H1 (cell line): ENCODE results near the gene TAOK1. TPM values are rescaled to one million over a fixed set of nuclear protein-coding genes. Genes with fewer than 3 reads are reported as not detected.

Experiments used
- CHD2 ChIP-seq: IDR thresholded peaks from 2 replicates; pipeline ENCODE4 v1.6.1; 2012; ENCODE audit warnings: low read length, improper control_type of control experiment
- CHD7 ChIP-seq: fragments of 300-600 bp; sonication (generic); IDR thresholded peaks from 2 replicates; pipeline ENCODE4 v1.7.1; 2012; ENCODE audit warnings: low read length, moderate library complexity, mild to moderate bottlenecking, inconsistent platforms; ENCODE audit not compliant: insufficient replicate concordance
- JUND ChIP-seq: IDR thresholded peaks from 2 replicates; pipeline ENCODE4 v1.6.1; 2011; ENCODE audit warnings: mild to moderate bottlenecking, improper control_type of control experiment, low read length
- KDM4A ChIP-seq: IDR thresholded peaks from one replicate; pipeline ENCODE4 v1.7.1; 2012; ENCODE audit warnings: low read depth, mild to moderate bottlenecking, moderate library complexity, low read length, inconsistent platforms; ENCODE audit not compliant: severe bottlenecking
- NANOG ChIP-seq: IDR thresholded peaks from 2 replicates; pipeline ENCODE4 v1.6.1; 2011; ENCODE audit warnings: low read length, low read depth, mild to moderate bottlenecking, inconsistent platforms; ENCODE audit not compliant: insufficient read depth, poor library complexity, severe bottlenecking
- SIRT6 ChIP-seq: IDR thresholded peaks from one replicate; pipeline ENCODE4 v1.7.1; 2012; ENCODE audit warnings: low read length, inconsistent platforms
- SP2 ChIP-seq: IDR thresholded peaks from 2 replicates; pipeline ENCODE4 v1.6.1; 2012; ENCODE audit warnings: mild to moderate bottlenecking, low read length, inconsistent platforms
- SRF ChIP-seq: IDR thresholded peaks from 2 replicates; pipeline ENCODE4 v1.6.1; 2011; ENCODE audit warnings: mild to moderate bottlenecking, low read depth, low read length, moderate library complexity
- TAF1 ChIP-seq: IDR thresholded peaks from 2 replicates; pipeline ENCODE4 v1.6.1; 2011; ENCODE audit warnings: mild to moderate bottlenecking, low read depth, low read length
- TBP ChIP-seq: IDR thresholded peaks from 2 replicates; pipeline ENCODE4 v1.6.1; 2011; ENCODE audit warnings: low read depth, low read length, improper control_type of control experiment
- polyA plus RNA-seq, 7 experiments: library from polyadenylated mRNA; depleted of rRNA in 3 of 7; stranded (reverse) in 5 of 7; unstranded in 2 of 7; fragments of >200 nt in 5 of 7; fragments of 200-250 nt in 2 of 7; gene quantifications; 1 replicate in 5 of 7; 2 replicates in 1 of 7; 4 replicates in 1 of 7; pipeline versions ENCODE4 v1.2.1 to v1.2.3, GENCODE V29; 2011 to 2013; ENCODE audit warnings: missing spikeins in 2 of 7, mixed read lengths in 2 of 7
- total RNA-seq: library from RNA; stranded (reverse); fragmentation: NEBNext Ultra II Directional; extraction: Animal tissue kit (Norgen Biotek cat#: 25700); gene quantifications from 2 replicates; pipeline ENCODE4 v1.2.1, GENCODE V29; 2021
- TF ChIP-seq, protein P1 (sequence below): IDR thresholded peaks from 2 replicates; pipeline ENCODE4 v1.6.1; 2012; ENCODE audit warnings: low read length, inconsistent platforms

Gene TAOK1
- total and polyA plus RNA-seq, 2 of the 8 experiments (the other 6 are each of a cell fraction or from before 2014, with no cell fraction given), result 12.2 to 90.6 TPM

- no peak for TF ChIP-seq CHD7
- TF ChIP-seq TBP, result no peak
- TF ChIP-seq, protein P1, sequence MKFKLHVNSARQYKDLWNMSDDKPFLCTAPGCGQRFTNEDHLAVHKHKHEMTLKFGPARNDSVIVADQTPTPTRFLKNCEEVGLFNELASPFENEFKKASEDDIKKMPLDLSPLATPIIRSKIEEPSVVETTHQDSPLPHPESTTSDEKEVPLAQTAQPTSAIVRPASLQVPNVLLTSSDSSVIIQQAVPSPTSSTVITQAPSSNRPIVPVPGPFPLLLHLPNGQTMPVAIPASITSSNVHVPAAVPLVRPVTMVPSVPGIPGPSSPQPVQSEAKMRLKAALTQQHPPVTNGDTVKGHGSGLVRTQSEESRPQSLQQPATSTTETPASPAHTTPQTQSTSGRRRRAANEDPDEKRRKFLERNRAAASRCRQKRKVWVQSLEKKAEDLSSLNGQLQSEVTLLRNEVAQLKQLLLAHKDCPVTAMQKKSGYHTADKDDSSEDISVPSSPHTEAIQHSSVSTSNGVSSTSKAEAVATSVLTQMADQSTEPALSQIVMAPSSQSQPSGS, result no peak
- no peak for TF ChIP-seq NANOG
- TF ChIP-seq JUND, result no peak
- TF ChIP-seq KDM4A, result no peak
- TF ChIP-seq SRF, result no peak
- TF ChIP-seq SIRT6, result no peak
- no peak for TF ChIP-seq SP2
- no peak for TF ChIP-seq CHD2
- TF ChIP-seq TAF1, result no peak
These were observed 45.1 kb upstream of the TAOK1 start (continued) for GRCh38 chr17:29345066-29345465.
